GM12874 (cell line): ENCODE data around the gene LTBR.

Experiments used
- CTCF ChIP-seq: IDR thresholded peaks from 2 replicates; pipeline ENCODE4 v1.5.1; 2011; ENCODE audit warnings: low read depth, mild to moderate bottlenecking, control low read depth, low read length, moderate library complexity; ENCODE audit not compliant: insufficient read depth

The LTBR gene

GRCh38 chr12:6399884-6400644 is 16.1 kb downstream of the LTBR start:
- TF ChIP-seq CTCF: no peak

- TF ChIP-seq CTCF: no peak
These were observed 20.4 kb downstream of the LTBR start for GRCh38 chr12:6404390-6404789.

- TF ChIP-seq CTCF: no peak
These were observed 22.0 kb downstream of the LTBR start for GRCh38 chr12:6405963-6406362.

- no peak for TF ChIP-seq CTCF
These were observed 23.4 kb downstream of the LTBR start for GRCh38 chr12:6407236-6407954.

- no peak for TF ChIP-seq CTCF
These were observed 32.6 kb downstream of the LTBR start for GRCh38 chr12:6416596-6416995.

- no peak for TF ChIP-seq CTCF
These were observed 34.8 kb downstream of the LTBR start for GRCh38 chr12:6418796-6419195.

- no peak for TF ChIP-seq CTCF
These were observed 36.4 kb downstream of the LTBR start for GRCh38 chr12:6420364-6420763.
